SW 1271 (cell line): ENCODE results near the gene SPTY2D1.
A peak's percentile ranks its signal among the peaks of the same experiment; 100 is the strongest.
"Not testable (repeated sequence)": the region's sequence is repeated elsewhere in the genome, so short reads cannot be mapped to it uniquely, and the experiment has no call there.

Source experiments
- DNase-seq, 2 experiments: peaks; one replicate each; lab custom pipeline; 2025; lab: John Stamatoyannopoulos, UW

SPTY2D1 gene

GRCh38 chr11:18617688-18618341 is 16.3 kb downstream of the SPTY2D1 start:
- no peak for DNase-seq

- DNase-seq: no peak
These were observed 18.3 kb downstream of the SPTY2D1 start for GRCh38 chr11:18615628-18616392.

- no peak for DNase-seq
These were observed 19.5 kb downstream of the SPTY2D1 start for GRCh38 chr11:18614667-18615066.

- no peak for DNase-seq
These were observed 21.7 kb downstream of the SPTY2D1 start for GRCh38 chr11:18612394-18612793.

GRCh38 chr11:18611196-18611595 is 22.9 kb downstream of the SPTY2D1 start:
- no peak for DNase-seq

GRCh38 chr11:18608376-18608775 is 25.8 kb downstream of the SPTY2D1 start:
- no peak for DNase-seq

GRCh38 chr11:18600915-18601569 is 33.1 kb downstream of the SPTY2D1 start:
- no peak for DNase-seq

GRCh38 chr11:18599739-18600230 is 34.4 kb downstream of the SPTY2D1 start, which contains the start of gene MISFA:
Gene MISFA (plus strand): TSS chr11:18599789. CDS start chr11:18599929, 140 bp downstream.
- no peak for DNase-seq

GRCh38 chr11:18594999-18595749 is 39.0 kb downstream of the SPTY2D1 start:
- DNase-seq: no peak

GRCh38 chr11:18594088-18594487 is 40.1 kb downstream of the SPTY2D1 start:
- not testable (repeated sequence) for DNase-seq

GRCh38 chr11:18590571-18590970 is 43.6 kb downstream of the SPTY2D1 start:
- DNase-seq: no peak

GRCh38 chr11:18588297-18589252 is 45.6 kb downstream of the SPTY2D1 start, which contains the start of gene UEVLD:
Gene UEVLD (minus strand): TSS chr11:18588734. CDS start chr11:18588654, 80 bp downstream.
- DNase-seq: peak; percentile 82 to 84

GRCh38 chr11:18581825-18582224 is 52.3 kb downstream of the SPTY2D1 start:
- DNase-seq: no peak

- no peak for DNase-seq
These were observed 53.9 kb downstream of the SPTY2D1 start for GRCh38 chr11:18580113-18580766.

GRCh38 chr11:18578975-18579598 is 55.1 kb downstream of the SPTY2D1 start:
- DNase-seq: no peak

GRCh38 chr11:18575361-18575760 is 58.8 kb downstream of the SPTY2D1 start:
- no peak for DNase-seq

GRCh38 chr11:18567081-18567480 is 67.1 kb downstream of the SPTY2D1 start:
- no peak for DNase-seq

- no peak for DNase-seq
These were observed 67.7 kb downstream of the SPTY2D1 start for GRCh38 chr11:18566406-18566805.

GRCh38 chr11:18564149-18564548 is 70.0 kb downstream of the SPTY2D1 start:
- no peak for DNase-seq
